Measurements from ENCODE around the gene DPH3. TPM values are rescaled to one million over a fixed set of nuclear protein-coding genes. Genes with fewer than 3 reads are reported as not detected.

Gene DPH3
- total RNA-seq, 1 experiment from 2014 or later, result 27.8 TPM

DNA sequence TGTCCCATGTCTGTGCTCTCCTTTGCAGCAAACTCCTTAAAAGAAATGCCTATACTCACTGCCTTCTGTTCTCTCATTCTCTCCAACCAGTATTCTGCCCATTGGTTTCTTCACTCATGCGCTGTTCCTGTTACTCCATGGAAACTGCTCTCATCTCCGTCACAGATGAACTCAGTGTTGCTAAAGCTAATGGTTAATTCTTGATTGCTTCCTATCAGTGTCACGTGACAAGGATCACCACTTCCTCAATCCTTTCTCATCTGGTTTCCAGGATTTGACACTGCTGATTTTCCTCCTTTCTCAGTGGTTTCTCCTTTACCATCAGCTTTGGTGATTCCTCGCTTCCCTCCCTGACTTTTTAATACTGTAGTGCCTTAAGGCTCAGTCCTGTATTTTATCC is 2.6 kb downstream of the DPH3 start:
- no peaks in the 10 kb centered on the region; the same call in 1 of the 2 replicates for H3K27me3 Mint-ChIP-seq (ENCODE audit: low read depth)
- POLR2A ChIA-PET, result no interaction called here
- peaks cover 6% of the 10 kb centered on the region for H3K36me3 Mint-ChIP-seq
- H3K4me3 Mint-ChIP-seq, result no peak overlapping the region
- peaks cover 19% of the 10 kb centered on the region for H3K4me1 Mint-ChIP-seq
- H3K9me3 Mint-ChIP-seq, result no peaks in the 10 kb centered on the region
- TF ChIP-seq, protein P1, sequence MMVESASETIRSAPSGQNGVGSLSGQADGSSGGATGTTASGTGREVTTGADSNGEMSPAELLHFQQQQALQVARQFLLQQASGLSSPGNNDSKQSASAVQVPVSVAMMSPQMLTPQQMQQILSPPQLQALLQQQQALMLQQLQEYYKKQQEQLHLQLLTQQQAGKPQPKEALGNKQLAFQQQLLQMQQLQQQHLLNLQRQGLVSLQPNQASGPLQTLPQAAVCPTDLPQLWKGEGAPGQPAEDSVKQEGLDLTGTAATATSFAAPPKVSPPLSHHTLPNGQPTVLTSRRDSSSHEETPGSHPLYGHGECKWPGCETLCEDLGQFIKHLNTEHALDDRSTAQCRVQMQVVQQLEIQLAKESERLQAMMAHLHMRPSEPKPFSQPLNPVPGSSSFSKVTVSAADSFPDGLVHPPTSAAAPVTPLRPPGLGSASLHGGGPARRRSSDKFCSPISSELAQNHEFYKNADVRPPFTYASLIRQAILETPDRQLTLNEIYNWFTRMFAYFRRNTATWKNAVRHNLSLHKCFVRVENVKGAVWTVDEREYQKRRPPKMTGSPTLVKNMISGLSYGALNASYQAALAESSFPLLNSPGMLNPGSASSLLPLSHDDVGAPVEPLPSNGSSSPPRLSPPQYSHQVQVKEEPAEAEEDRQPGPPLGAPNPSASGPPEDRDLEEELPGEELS (CRISPR knock-in tag; IDR thresholded peaks at IDR 0.05), result no peak
- TF ChIP-seq ZNF396 (CRISPR knock-in tag; IDR thresholded peaks at IDR 0.05; ENCODE audit: borderline replicate concordance), result no peak
- no peak for TF ChIP-seq ZNF423 (CRISPR knock-in tag; IDR thresholded peaks at IDR 0.05)
- TF ChIP-seq KAT7 (CRISPR knock-in tag; IDR thresholded peaks at IDR 0.05; ENCODE audit: borderline replicate concordance), result no peak
- TF ChIP-seq IRF2 (CRISPR knock-in tag; IDR thresholded peaks at IDR 0.05; ENCODE audit: borderline replicate concordance, low read depth), result no peak
- no peak for TF ChIP-seq EMX1 (CRISPR knock-in tag; IDR thresholded peaks at IDR 0.05)
- no peak for TF ChIP-seq HMGA2 (CRISPR knock-in tag; IDR thresholded peaks at IDR 0.05)
- TF ChIP-seq, protein P2, sequence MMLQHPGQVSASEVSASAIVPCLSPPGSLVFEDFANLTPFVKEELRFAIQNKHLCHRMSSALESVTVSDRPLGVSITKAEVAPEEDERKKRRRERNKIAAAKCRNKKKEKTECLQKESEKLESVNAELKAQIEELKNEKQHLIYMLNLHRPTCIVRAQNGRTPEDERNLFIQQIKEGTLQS (CRISPR knock-in tag; conservative IDR thresholded peaks at IDR 0.05), result no peak
- TF ChIP-seq, protein P3, sequence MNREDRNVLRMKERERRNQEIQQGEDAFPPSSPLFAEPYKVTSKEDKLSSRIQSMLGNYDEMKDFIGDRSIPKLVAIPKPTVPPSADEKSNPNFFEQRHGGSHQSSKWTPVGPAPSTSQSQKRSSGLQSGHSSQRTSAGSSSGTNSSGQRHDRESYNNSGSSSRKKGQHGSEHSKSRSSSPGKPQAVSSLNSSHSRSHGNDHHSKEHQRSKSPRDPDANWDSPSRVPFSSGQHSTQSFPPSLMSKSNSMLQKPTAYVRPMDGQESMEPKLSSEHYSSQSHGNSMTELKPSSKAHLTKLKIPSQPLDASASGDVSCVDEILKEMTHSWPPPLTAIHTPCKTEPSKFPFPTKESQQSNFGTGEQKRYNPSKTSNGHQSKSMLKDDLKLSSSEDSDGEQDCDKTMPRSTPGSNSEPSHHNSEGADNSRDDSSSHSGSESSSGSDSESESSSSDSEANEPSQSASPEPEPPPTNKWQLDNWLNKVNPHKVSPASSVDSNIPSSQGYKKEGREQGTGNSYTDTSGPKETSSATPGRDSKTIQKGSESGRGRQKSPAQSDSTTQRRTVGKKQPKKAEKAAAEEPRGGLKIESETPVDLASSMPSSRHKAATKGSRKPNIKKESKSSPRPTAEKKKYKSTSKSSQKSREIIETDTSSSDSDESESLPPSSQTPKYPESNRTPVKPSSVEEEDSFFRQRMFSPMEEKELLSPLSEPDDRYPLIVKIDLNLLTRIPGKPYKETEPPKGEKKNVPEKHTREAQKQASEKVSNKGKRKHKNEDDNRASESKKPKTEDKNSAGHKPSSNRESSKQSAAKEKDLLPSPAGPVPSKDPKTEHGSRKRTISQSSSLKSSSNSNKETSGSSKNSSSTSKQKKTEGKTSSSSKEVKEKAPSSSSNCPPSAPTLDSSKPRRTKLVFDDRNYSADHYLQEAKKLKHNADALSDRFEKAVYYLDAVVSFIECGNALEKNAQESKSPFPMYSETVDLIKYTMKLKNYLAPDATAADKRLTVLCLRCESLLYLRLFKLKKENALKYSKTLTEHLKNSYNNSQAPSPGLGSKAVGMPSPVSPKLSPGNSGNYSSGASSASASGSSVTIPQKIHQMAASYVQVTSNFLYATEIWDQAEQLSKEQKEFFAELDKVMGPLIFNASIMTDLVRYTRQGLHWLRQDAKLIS (CRISPR knock-in tag; IDR thresholded peaks at IDR 0.05; ENCODE audit: borderline replicate concordance), result no peak
- TF ChIP-seq, protein P4, sequence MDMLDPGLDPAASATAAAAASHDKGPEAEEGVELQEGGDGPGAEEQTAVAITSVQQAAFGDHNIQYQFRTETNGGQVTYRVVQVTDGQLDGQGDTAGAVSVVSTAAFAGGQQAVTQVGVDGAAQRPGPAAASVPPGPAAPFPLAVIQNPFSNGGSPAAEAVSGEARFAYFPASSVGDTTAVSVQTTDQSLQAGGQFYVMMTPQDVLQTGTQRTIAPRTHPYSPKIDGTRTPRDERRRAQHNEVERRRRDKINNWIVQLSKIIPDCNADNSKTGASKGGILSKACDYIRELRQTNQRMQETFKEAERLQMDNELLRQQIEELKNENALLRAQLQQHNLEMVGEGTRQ (CRISPR knock-in tag; IDR thresholded peaks at IDR 0.05), result no peak
- TF ChIP-seq MYBL2 (CRISPR knock-in tag; IDR thresholded peaks at IDR 0.05), result no peak
- TF ChIP-seq FOXJ3 (CRISPR knock-in tag; IDR thresholded peaks at IDR 0.05; ENCODE audit: borderline replicate concordance), result no peak
- no peak for TF ChIP-seq ETV6 (CRISPR knock-in tag; IDR thresholded peaks at IDR 0.05)
- no peak for TF ChIP-seq CREM (CRISPR knock-in tag; IDR thresholded peaks at IDR 0.05)
- TF ChIP-seq ELF4 (CRISPR knock-in tag; IDR thresholded peaks at IDR 0.05; ENCODE audit: low read depth), result no peak
- no peak for TF ChIP-seq ZBTB21 (CRISPR knock-in tag; IDR thresholded peaks at IDR 0.05; ENCODE audit: borderline replicate concordance)
- CTCF ChIA-PET, result no interaction called here
- no peak overlapping the region for H3K27ac Mint-ChIP-seq
- DNase-seq (ENCODE audit: low spot score), result no peak
- ATAC-seq, result no peak

DNA sequence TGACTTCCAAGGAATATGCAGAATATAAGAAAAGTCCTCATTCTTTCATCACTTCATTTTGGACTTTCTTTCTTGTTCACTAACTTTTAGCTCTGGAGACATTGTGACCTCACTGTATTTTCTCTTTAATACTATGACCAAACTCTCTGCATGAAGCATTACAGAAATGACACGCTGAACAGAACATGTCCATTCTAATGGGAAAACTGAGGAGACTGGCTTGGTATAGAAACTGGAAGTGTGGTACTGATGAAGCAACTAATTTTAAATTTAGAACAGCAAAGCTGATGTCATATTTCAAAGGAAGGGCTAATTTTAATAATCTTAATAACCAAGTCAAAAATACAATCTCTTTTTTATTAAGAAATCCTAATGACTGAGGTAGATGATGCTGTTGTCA is 4.7 kb downstream of the DPH3 start:
- Mint-ChIP-seq H3K36me3 (peaks cover 6% of the 10 kb centered on the region), H3K27me3 (ENCODE audit: low read depth) (no peaks in the 10 kb centered on the region; the same call in 1 of the 2 replicates), H3K4me3 (no peak overlapping the region), H3K9me3 (no peaks in the 10 kb centered on the region), H3K27ac (no peak overlapping the region), H3K4me1 (peaks cover 23% of the 10 kb centered on the region)
- ChIA-PET POLR2A (no interaction called here), CTCF (no interaction called here)
- DNase-seq (ENCODE audit: low spot score) (no peak), ATAC-seq (no peak)
- TF ChIP-seq, protein P5, sequence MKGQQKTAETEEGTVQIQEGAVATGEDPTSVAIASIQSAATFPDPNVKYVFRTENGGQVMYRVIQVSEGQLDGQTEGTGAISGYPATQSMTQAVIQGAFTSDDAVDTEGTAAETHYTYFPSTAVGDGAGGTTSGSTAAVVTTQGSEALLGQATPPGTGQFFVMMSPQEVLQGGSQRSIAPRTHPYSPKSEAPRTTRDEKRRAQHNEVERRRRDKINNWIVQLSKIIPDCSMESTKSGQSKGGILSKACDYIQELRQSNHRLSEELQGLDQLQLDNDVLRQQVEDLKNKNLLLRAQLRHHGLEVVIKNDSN (CRISPR knock-in tag; IDR thresholded peaks at IDR 0.05), result no peak
- no peak for TF ChIP-seq ZNF121 (CRISPR knock-in tag; IDR thresholded peaks at IDR 0.05)
- no peak for TF ChIP-seq GABPB1 (CRISPR knock-in tag; IDR thresholded peaks at IDR 0.05)
- TF ChIP-seq, protein P2 (CRISPR knock-in tag; conservative IDR thresholded peaks at IDR 0.05), result no peak
- TF ChIP-seq ATF1 (CRISPR knock-in tag; IDR thresholded peaks at IDR 0.05), result no peak
- TF ChIP-seq TP53 (CRISPR knock-in tag; IDR thresholded peaks at IDR 0.05), result no peak
- no peak for TF ChIP-seq TEAD4 (CRISPR knock-in tag; IDR thresholded peaks at IDR 0.05)
- TF ChIP-seq, protein P6, sequence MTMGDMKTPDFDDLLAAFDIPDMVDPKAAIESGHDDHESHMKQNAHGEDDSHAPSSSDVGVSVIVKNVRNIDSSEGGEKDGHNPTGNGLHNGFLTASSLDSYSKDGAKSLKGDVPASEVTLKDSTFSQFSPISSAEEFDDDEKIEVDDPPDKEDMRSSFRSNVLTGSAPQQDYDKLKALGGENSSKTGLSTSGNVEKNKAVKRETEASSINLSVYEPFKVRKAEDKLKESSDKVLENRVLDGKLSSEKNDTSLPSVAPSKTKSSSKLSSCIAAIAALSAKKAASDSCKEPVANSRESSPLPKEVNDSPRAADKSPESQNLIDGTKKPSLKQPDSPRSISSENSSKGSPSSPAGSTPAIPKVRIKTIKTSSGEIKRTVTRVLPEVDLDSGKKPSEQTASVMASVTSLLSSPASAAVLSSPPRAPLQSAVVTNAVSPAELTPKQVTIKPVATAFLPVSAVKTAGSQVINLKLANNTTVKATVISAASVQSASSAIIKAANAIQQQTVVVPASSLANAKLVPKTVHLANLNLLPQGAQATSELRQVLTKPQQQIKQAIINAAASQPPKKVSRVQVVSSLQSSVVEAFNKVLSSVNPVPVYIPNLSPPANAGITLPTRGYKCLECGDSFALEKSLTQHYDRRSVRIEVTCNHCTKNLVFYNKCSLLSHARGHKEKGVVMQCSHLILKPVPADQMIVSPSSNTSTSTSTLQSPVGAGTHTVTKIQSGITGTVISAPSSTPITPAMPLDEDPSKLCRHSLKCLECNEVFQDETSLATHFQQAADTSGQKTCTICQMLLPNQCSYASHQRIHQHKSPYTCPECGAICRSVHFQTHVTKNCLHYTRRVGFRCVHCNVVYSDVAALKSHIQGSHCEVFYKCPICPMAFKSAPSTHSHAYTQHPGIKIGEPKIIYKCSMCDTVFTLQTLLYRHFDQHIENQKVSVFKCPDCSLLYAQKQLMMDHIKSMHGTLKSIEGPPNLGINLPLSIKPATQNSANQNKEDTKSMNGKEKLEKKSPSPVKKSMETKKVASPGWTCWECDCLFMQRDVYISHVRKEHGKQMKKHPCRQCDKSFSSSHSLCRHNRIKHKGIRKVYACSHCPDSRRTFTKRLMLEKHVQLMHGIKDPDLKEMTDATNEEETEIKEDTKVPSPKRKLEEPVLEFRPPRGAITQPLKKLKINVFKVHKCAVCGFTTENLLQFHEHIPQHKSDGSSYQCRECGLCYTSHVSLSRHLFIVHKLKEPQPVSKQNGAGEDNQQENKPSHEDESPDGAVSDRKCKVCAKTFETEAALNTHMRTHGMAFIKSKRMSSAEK (CRISPR knock-in tag; IDR thresholded peaks at IDR 0.05; ENCODE audit: borderline replicate concordance), result no peak
